ENCODE measurements around the gene NR3C2. TPM values are rescaled to one million over a fixed set of nuclear protein-coding genes. Genes with fewer than 3 reads are reported as not detected.
A peak's percentile ranks its signal among the peaks of the same experiment; 100 is the strongest.

NR3C2 gene
- polyA plus RNA-seq, 1 experiment: 0.18 TPM

DNA sequence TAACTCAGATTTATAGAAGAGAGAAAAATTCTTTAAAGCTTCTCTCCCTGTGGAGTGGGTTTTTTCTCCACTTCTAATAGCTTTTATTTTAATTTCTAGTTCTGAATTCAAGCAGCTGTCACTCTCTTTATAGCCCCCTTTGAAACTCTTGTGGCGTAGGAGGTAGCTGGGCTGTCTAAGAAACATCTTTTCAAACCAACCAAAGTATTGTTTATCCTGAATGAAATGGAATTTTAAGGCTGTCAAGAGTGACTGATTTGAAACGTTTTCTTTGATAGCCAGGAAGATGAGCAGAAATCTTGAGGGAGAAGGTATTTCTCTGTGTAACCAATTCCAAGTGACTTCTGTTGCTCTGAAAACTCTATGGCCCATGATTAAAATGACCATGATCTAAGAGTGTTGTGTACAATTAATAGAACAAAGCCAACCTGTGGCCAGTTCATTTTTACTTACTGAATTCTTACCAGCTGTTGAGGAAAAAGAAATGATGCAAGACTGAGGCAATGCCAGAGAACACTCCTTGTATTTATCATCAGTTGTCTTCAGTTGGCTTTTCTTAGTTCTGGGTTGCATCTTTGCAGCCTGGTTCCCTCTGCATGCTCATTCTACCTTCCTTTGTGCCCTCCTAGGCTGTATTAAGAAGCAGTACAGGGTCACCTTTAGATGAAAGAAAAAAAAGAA is 411.9 kb downstream of the NR3C2 start:
- CTCF ChIA-PET: interaction anchor here (0.9 kb wide), 1 partner anchor 11 kb away, joined by 5 read pairs; no protein-coding TSS in a partner anchor
- no peak overlapping the region for H3K4me3 ChIP-seq (ENCODE audit: low read depth, low read length)
- peak; percentile 43 for DNase-seq (ENCODE audit: low read depth)
- POLR2A ChIA-PET: interaction anchor here (0.6 kb wide), 1 partner anchor 16 kb away, joined by 4 read pairs; no protein-coding TSS in a partner anchor
- no peaks in the 10 kb centered on the region; the same call in 1 of the 2 replicates for H3K36me3 ChIP-seq (ENCODE audit: control insufficient read depth, insufficient read depth, low read length)
- no peak for TF ChIP-seq CTCF (IDR thresholded peaks at IDR 0.05; ENCODE audit: insufficient read depth, low read depth, low read length)
- H3K27me3 ChIP-seq (ENCODE audit: control insufficient read depth, insufficient read depth, low read length): no peaks in the 10 kb centered on the region

DNA sequence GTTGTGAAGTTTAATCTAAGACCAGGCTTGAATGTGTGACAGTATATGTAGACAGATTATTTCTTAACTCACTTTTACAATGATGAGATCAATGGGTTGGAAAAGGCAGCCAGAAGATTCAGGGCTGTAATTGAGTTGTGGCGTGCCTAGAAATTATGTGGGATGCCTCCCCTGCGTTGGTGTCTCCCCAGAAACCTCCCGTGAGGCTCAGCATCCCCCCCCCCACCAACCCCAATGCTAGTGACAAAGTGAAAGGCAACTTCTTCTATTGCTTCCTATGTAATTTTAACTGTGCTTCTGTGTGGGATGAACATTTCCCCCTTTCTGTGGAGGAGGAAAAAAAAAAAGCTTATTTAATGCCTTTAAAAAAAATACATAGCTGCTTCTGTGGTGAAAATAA is 412.4 kb downstream of the NR3C2 start:
- TF ChIP-seq CTCF (IDR thresholded peaks at IDR 0.05; ENCODE audit: insufficient read depth, low read depth, low read length): no peak
- no peaks in the 10 kb centered on the region; the same call in 1 of the 2 replicates for H3K36me3 ChIP-seq (ENCODE audit: control insufficient read depth, insufficient read depth, low read length)
- ChIA-PET POLR2A (interaction anchor here (0.6 kb wide), 1 partner anchor 15 kb away, joined by 4 read pairs; no protein-coding TSS in a partner anchor), CTCF (interaction anchor here (0.9 kb wide), 1 partner anchor 11 kb away, joined by 5 read pairs; no protein-coding TSS in a partner anchor)
- DNase-seq (ENCODE audit: low read depth): no peak
- no peak overlapping the region for H3K4me3 ChIP-seq (ENCODE audit: low read depth, low read length)
- no peaks in the 10 kb centered on the region for H3K27me3 ChIP-seq (ENCODE audit: control insufficient read depth, insufficient read depth, low read length)
